A549 (cell line): Measurements from ENCODE around the gene CCL4L2. TPM values are rescaled to one million over a fixed set of nuclear protein-coding genes. Genes with fewer than 3 reads are reported as not detected.

Experiments
- ATAC-seq, 2 experiments: fragments of 200-7000 bp in 1 of 2; fragments of >200 bp in 1 of 2; cut with Nextera tagmentation in 1 of 2; cut with Tn5 transposase in 1 of 2; 3 replicates each; pipeline versions ENCODE4 v1.8.0 to v1.9.1; 2018 to 2020; ENCODE audit warnings: mild to moderate bottlenecking in 1 of 2, moderate library complexity in 1 of 2
- CTCF ChIA-PET: fragments of 300-600 bp; sonication (Branson Sonifier 250); formaldehyde crosslinking; extraction: SDS; loops from one replicate; lab custom pipeline; 2021; ENCODE audit warnings: antibody characterized with exemption, inconsistent platforms; lab: Yijun Ruan, JAX
- POLR2A ChIA-PET: fragments of 350-600 bp; formaldehyde crosslinking; extraction: SDS; loops from one replicate; lab custom pipeline; 2021; ENCODE audit warnings: antibody characterized with exemption, inconsistent platforms; lab: Yijun Ruan, JAX
- DNase-seq, 2 experiments: peaks; one replicate each; pipeline versions ENCODE4 v3.0.0 to v3.0.0-alpha.2; 2011 to 2016; ENCODE audit warnings: low read depth in 1 of 2, low spot score in 1 of 2
- FAIRE-seq: peaks from 2 replicates; lab custom pipeline; 2011; peaks lifted over from hg19 to GRCh38; lab: Jason Lieb, UNC
- H3K27ac ChIP-seq, 2 experiments: fragments of >200 bp; sonication (Bioruptor Twin); formaldehyde crosslinking; 3 replicates each; pipeline ENCODE4 v1.5.1; 2016 to 2017
- H3K4me1 ChIP-seq: fragments of >200 bp; sonication (Bioruptor Twin); formaldehyde crosslinking; 3 replicates; pipeline ENCODE4 v1.6.1; 2016
- H3K4me2 ChIP-seq: fragments of >200 bp; sonication (Bioruptor Twin); formaldehyde crosslinking; 3 replicates; pipeline ENCODE4 v1.6.1; 2016
- H3K4me3 ChIP-seq: fragments of >200 bp; sonication (Bioruptor Twin); formaldehyde crosslinking; 3 replicates; pipeline ENCODE4 v1.5.1; 2016
- H3K9me3 ChIP-seq: fragments of >200 bp; sonication (Bioruptor Twin); formaldehyde crosslinking; 3 replicates; pipeline ENCODE4 v1.6.1; 2016
- CBX2 ChIP-seq: fragments of 200-600 bp; sonication (generic); IDR thresholded peaks from 2 replicates; pipeline ENCODE4 v1.6.1; 2016; ENCODE audit warnings: low read depth, mild to moderate bottlenecking, borderline replicate concordance
- CEBPB ChIP-seq, 2 experiments: fragments of >200 bp in 1 of 2; sonication (Bioruptor Twin) in 1 of 2; formaldehyde crosslinking in 1 of 2; IDR thresholded peaks; 2 replicates each; pipeline ENCODE4 v1.6.1; 2012 to 2016
- CHD4 ChIP-seq: fragments of 200-600 bp; sonication (generic); IDR thresholded peaks from 2 replicates; pipeline ENCODE4 v1.6.1; 2016; ENCODE audit warnings: antibody characterized with exemption, mild to moderate bottlenecking, borderline replicate concordance
- CTCF ChIP-seq: fragments of >200 bp; sonication (Bioruptor Twin); formaldehyde crosslinking; IDR thresholded peaks from 3 replicates; pipeline ENCODE4 v1.5.1; 2016
- EHF ChIP-seq: fragments of 250-450 bp; sonication (Bioruptor Pico); IDR thresholded peaks from 2 replicates; pipeline ENCODE4 v1.5.0; 2020; ENCODE audit warnings: mild to moderate bottlenecking
- HES2 ChIP-seq: fragments of >200 bp; sonication (Bioruptor Twin); formaldehyde crosslinking; IDR thresholded peaks from 2 replicates; pipeline ENCODE4 v1.6.1; 2016
- KDM1A ChIP-seq: fragments of 200-600 bp; sonication (generic); IDR thresholded peaks from 2 replicates; pipeline ENCODE4 v1.6.1; 2016; ENCODE audit warnings: low read depth, mild to moderate bottlenecking
- MAZ ChIP-seq: fragments of 150-350 bp; IDR thresholded peaks from 2 replicates; pipeline ENCODE4 v1.6.1; 2014; ENCODE audit warnings: antibody characterized with exemption, low read depth, low read length, borderline replicate concordance
- NR3C1 ChIP-seq: fragments of >200 bp; sonication (Bioruptor Twin); formaldehyde crosslinking; IDR thresholded peaks from 3 replicates; pipeline ENCODE4 v1.6.1; 2017
- PHF8 ChIP-seq: fragments of 200-600 bp; sonication (generic); IDR thresholded peaks from 2 replicates; pipeline ENCODE4 v1.6.1; 2016; ENCODE audit warnings: low read depth, mild to moderate bottlenecking, antibody characterized with exemption, moderate library complexity, borderline replicate concordance
- POLR2A ChIP-seq: IDR thresholded peaks from 2 replicates; pipeline ENCODE4 v1.6.1; 2012; ENCODE audit warnings: mild to moderate bottlenecking, low read length
- POLR2AphosphoS2 ChIP-seq: conservative IDR thresholded peaks from 2 replicates; pipeline ENCODE4 v1.6.1; 2012; ENCODE audit warnings: low read length, improper control_type of control experiment, inconsistent platforms
- RAD21 ChIP-seq, 2 experiments: fragments of >200 bp in 1 of 2; sonication (Bioruptor Twin) in 1 of 2; formaldehyde crosslinking in 1 of 2; IDR thresholded peaks in 1 of 2; conservative IDR thresholded peaks in 1 of 2; 2 replicates in 1 of 2; 3 replicates in 1 of 2; pipeline ENCODE4 v1.6.1; 2012 to 2018; ENCODE audit warnings: inconsistent platforms in 1 of 2
- RARB ChIP-seq: fragments of 250-450 bp; sonication (Bioruptor Pico); IDR thresholded peaks from 2 replicates; pipeline ENCODE4 v1.8.0; 2021; ENCODE audit warnings: mild to moderate bottlenecking, moderate library complexity
- RNF2 ChIP-seq: fragments of 200-600 bp; sonication (generic); IDR thresholded peaks from 2 replicates; pipeline ENCODE4 v1.6.1; 2016; ENCODE audit warnings: low read depth, mild to moderate bottlenecking, antibody characterized with exemption, moderate library complexity, borderline replicate concordance
- TFCP2L1 ChIP-seq: fragments of 250-450 bp; sonication (Bioruptor Pico); IDR thresholded peaks from 2 replicates; pipeline ENCODE4 v1.5.0; 2021; ENCODE audit warnings: mild to moderate bottlenecking
- USF2 ChIP-seq: fragments of 450-650 bp; IDR thresholded peaks from 2 replicates; pipeline ENCODE4 v1.6.1; 2014; ENCODE audit warnings: antibody characterized with exemption
- ZFP36 ChIP-seq: fragments of 450-650 bp; IDR thresholded peaks from 2 replicates; pipeline ENCODE4 v1.6.1; 2014; ENCODE audit warnings: borderline replicate concordance; ENCODE audit not compliant: partially characterized antibody
- ZNF302 ChIP-seq: fragments of 250-450 bp; sonication (Bioruptor Pico); IDR thresholded peaks from 2 replicates; pipeline ENCODE4 v1.9.0; 2021; ENCODE audit warnings: inconsistent platforms, mild to moderate bottlenecking, moderate library complexity
- WGBS: methylation state at CpG from one replicate; pipeline ENCODE4 v1.1.6; 2017; ENCODE audit errors: missing lambda C conversion rate; 5-methylcytosine and 5-hydroxymethylcytosine counted together
- polyA plus RNA-seq, 4 experiments: library from polyadenylated mRNA; depleted of rRNA in 3 of 4; stranded (reverse); fragments of >200 nt; fragmentation: RNase III in 1 of 4; extraction: RNeasy Plus Mini Kit Qiagen cat#74134 plus additional on column Dnase treatment in 1 of 4; gene quantifications; 2 replicates in 3 of 4; 3 replicates in 1 of 4; pipeline ENCODE4 v1.2.3, GENCODE V29; 2011 to 2017
- TF ChIP-seq, protein P1 (sequence below): IDR thresholded peaks from 2 replicates; pipeline ENCODE4 v1.6.1; 2012
- TF ChIP-seq, protein P2 (sequence below): IDR thresholded peaks from 2 replicates; pipeline ENCODE4 v1.6.1; 2012

Gene CCL4L2
- polyA plus RNA-seq, 2 of the 4 experiments (the other 2 are of a cell fraction), result not detected

DNA sequence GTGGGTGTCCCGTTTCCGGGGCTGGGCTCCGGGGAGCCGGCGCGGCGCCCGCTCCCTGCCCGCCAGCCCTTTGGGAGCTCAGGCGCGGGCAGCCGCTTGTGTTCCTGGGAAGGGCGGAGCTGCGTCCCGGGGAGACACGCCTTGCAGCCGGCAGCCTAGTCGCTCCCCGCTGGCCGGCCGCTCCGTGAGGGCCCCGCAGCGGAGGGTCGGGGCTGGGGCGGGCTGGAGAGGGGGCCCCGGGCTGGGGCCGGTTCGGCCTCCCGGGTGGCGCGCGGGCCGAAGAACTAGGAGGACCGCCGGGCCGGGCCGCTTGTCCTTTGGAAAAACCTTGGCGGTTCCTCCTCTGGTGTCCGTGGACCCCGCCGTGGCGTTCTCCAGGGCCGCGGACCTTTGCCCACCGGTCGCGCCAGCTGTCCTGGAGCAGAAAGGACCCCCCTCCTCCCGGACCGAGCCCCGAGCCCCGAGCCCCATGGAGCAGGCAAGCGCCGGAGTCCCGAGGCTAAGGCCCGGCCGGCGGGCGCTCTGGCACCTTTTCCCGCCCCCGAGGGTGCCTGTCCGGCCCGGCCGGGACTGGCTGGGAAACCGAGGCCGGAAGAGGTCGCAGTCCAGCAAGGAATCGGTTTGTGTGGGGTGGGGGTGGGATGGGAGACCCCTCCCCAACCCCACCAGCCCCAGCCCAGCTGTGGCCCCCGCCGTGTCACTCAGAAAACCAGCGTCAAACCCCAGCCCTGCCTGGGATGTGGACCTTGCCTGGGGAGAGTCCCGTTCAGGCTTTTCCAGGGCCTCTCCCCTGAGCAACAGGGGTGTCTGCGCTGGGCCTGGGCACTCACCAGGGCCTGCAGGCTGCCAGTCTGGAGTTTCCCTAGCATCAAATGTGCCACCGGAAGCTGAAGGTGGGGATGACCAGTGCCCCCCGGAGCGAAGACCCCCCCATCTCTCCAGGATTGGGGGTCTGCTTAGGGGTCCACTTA, 27.6 kb upstream of the CCL4L2 start:
- TF ChIP-seq, protein P1, sequence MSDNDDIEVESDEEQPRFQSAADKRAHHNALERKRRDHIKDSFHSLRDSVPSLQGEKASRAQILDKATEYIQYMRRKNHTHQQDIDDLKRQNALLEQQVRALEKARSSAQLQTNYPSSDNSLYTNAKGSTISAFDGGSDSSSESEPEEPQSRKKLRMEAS, result peak; percentile 32; the same call in 1 of the 2 replicates
- TF ChIP-seq USF2 (no peak), RAD21 (conservative IDR thresholded peaks at IDR 0.05 in 1 of 2, IDR thresholded peaks at IDR 0.05 in 1 of 2) (peak in 1 of 2 experiments; percentile 9; a peak in 1 of 5 replicates), POLR2A (peak; percentile 39), RARB (CRISPR knock-in tag) (no peak), PHF8 (peak; percentile 68), RNF2 (no peak), CEBPB (IDR thresholded peaks at IDR 0.05) (no peak)
- TF ChIP-seq, protein P2, sequence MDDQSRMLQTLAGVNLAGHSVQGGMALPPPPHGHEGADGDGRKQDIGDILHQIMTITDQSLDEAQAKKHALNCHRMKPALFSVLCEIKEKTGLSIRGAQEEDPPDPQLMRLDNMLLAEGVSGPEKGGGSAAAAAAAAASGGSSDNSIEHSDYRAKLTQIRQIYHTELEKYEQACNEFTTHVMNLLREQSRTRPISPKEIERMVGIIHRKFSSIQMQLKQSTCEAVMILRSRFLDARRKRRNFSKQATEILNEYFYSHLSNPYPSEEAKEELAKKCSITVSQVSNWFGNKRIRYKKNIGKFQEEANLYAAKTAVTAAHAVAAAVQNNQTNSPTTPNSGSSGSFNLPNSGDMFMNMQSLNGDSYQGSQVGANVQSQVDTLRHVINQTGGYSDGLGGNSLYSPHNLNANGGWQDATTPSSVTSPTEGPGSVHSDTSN, result no peak
- TF ChIP-seq, all 56 proteins: peak for 4
- CTCF ChIA-PET, result interaction anchor here (1.0 to 2.3 kb wide), 4 partner anchors 34 to 300 kb away, joined by 4 to 10 read pairs (median 4); no protein-coding TSS in a partner anchor
- peak; percentile 86 to 95 for ATAC-seq
- peak; percentile 55 to 68 for DNase-seq
- 27% methylated on average over 3 of the region's 76 CpGs for WGBS
- POLR2A ChIA-PET, result interaction anchor here (1.2 kb wide), 1 partner anchor 9 kb away, joined by 3 read pairs; no protein-coding TSS in a partner anchor
- FAIRE-seq, result no peak
- Histone ChIP-seq H3K4me2 (peak overlapping the region; percentile 96), H3K27ac (peak overlapping the region; percentile 70 to 91), H3K4me1 (0 out of 3 replicates have a peak, but pooled peaks cover 6% of the 10 kb centered on the region), H3K4me3 (peak overlapping the region; percentile 62), H3K9me3 (no peaks in the 10 kb centered on the region)

DNA sequence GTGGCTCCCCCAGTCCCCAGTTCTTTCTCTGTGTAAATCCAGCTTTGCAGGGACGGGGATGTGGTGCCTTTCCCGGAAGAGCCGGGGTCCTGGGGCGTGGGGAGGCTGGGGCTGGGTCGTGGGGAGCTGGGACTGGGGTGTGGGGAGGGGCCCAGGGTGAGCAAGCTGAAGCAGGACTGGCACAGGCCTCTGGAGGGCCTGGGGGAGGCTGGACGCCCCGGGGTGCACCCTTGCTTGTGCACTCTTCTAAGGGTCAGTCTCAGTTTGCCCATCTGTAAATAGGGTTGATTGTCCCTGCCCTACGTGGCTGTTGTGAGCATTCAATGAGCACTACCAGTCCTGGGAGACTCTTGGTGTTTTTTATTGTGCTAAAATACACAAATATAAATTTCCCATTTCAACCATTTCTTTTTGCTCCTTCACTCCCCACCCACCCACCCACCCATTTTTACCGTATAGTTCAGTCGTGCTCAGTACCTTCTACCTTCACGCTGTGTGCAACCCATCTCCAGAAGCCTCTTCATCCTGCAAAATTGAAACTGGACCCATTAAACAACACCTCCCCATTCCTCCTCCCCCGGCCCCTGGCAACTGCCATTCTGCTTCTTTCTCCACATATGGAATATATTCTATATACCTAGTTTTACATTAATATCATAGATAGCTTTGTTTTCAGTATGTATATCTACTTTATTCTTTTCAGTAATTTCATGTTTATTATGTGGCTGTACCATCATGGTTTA, 26.7 kb upstream of the CCL4L2 start:
- ChIA-PET CTCF (interaction anchor here (1.2 to 2.3 kb wide), 2 partner anchors 35 to 299 kb away, joined by 5 to 10 read pairs; no protein-coding TSS in a partner anchor), POLR2A (no interaction called here)

More for the DNA sequence above, 26.7 kb upstream of the CCL4L2 start:
- WGBS, result 84% methylated on average over 7 of the region's 12 CpGs
- ATAC-seq (no peak), DNase-seq (no peak), FAIRE-seq (no peak)
- TF ChIP-seq CHD4, result no peak
- TF ChIP-seq KDM1A, result no peak
- TF ChIP-seq TFCP2L1 (CRISPR knock-in tag), result no peak
- no peak for TF ChIP-seq HES2
- TF ChIP-seq ZNF302 (CRISPR knock-in tag), result no peak
- no peak for TF ChIP-seq CTCF
- TF ChIP-seq ZFP36, result no peak
- TF ChIP-seq RARB (CRISPR knock-in tag), result no peak
- TF ChIP-seq, protein P1, result no peak
- TF ChIP-seq CBX2, result no peak
- TF ChIP-seq EHF, result no peak
- no peak for TF ChIP-seq NR3C1
- TF ChIP-seq POLR2AphosphoS2, result no peak
- TF ChIP-seq MAZ, result no peak
- Histone ChIP-seq H3K4me2 (peak overlapping the region; percentile 96), H3K4me3 (peak overlapping the region; percentile 62; the same call in 1 of the 3 replicates), H3K9me3 (no peaks in the 10 kb centered on the region), H3K4me1 (0 out of 3 replicates have a peak, but pooled peaks cover 6% of the 10 kb centered on the region), H3K27ac (peak overlapping the region in 1 of 2 experiments; percentile 91; a peak in 3 of 6 replicates)
